ENCODE measurements around the gene MACROD2.

MACROD2 gene

GRCh38 chr20:15045246-15045645 is 1049.9 kb downstream of the MACROD2 start (continued):
- TF ChIP-seq ZNF248 (tag by site-specific recombination; IDR thresholded peaks at IDR 0.05) = no peak

- TF ChIP-seq BCL6B (tag by site-specific recombination; IDR thresholded peaks at IDR 0.05) (no peak), SP2 (tag by site-specific recombination; IDR thresholded peaks at IDR 0.05) (no peak), RBAK (tag by site-specific recombination; IDR thresholded peaks at IDR 0.05) (no peak), ZNF558 (tag by site-specific recombination; IDR thresholded peaks at IDR 0.05) (no peak), WT1 (tag by site-specific recombination; IDR thresholded peaks at IDR 0.05) (no peak), ZNF423 (tag by site-specific recombination; IDR thresholded peaks at IDR 0.05) (no peak), KLF10 (tag by site-specific recombination; IDR thresholded peaks at IDR 0.05) (no peak), ZNF501 (tag by site-specific recombination; IDR thresholded peaks at IDR 0.05) (no peak), ZNF621 (tag by site-specific recombination; IDR thresholded peaks at IDR 0.05) (no peak), ZNF585B (tag by site-specific recombination; IDR thresholded peaks at IDR 0.05) (no peak), ZNF518A (tag by site-specific recombination; conservative IDR thresholded peaks at IDR 0.05; ENCODE audit: low read depth) (no peak), KLF17 (tag by site-specific recombination; IDR thresholded peaks at IDR 0.05) (no peak), ZBTB8A (tag by site-specific recombination; IDR thresholded peaks at IDR 0.05) (no peak), MZF1 (tag by site-specific recombination; IDR thresholded peaks at IDR 0.05; ENCODE audit: borderline replicate concordance) (no peak), ZNF449 (tag by site-specific recombination; IDR thresholded peaks at IDR 0.05) (no peak), CTCF (tag by site-specific recombination; IDR thresholded peaks at IDR 0.05) (no peak)
- POLR2A ChIA-PET = no interaction called here
- Histone ChIP-seq H3K36me3 (ENCODE audit: control insufficient read depth in 2 of 2, insufficient read depth in 1 of 2, low read length in 2 of 2) (no peaks in the 10 kb centered on the region), H3K27ac (ENCODE audit: extremely low read depth, low read depth, low read length) (no peak overlapping the region), H3K9me3 (ENCODE audit: control insufficient read depth, insufficient read depth, low read depth, low read length) (no peaks in the 10 kb centered on the region), H3K4me1 (ENCODE audit: control insufficient read depth, insufficient read depth, low read length) (no peaks in the 10 kb centered on the region), H3K4me3 (ENCODE audit: low read depth, low read length) (no peak overlapping the region)
- CTCF ChIA-PET = interaction anchor here (0.6 kb wide), 1 partner anchor 551 kb away, joined by 3 read pairs; no protein-coding TSS in a partner anchor
Observed at GRCh38 chr20:15047042-15047441, 1051.7 kb downstream of the MACROD2 start.
